ENCODE measurements around the gene SLC39A9.

- TF ChIP-seq EZH2 (IDR thresholded peaks at IDR 0.05; ENCODE audit: insufficient read depth, poor library complexity, severe bottlenecking): no peak
- no peak for TF ChIP-seq EZH2phosphoT487 (IDR thresholded peaks at IDR 0.05; ENCODE audit: insufficient read depth, low read depth)
Observed at GRCh38 chr14:69493038-69493437, 94.5 kb downstream of the SLC39A9 start.
